Measurements from ENCODE around the gene CLDN2.

The CLDN2 gene

DNA sequence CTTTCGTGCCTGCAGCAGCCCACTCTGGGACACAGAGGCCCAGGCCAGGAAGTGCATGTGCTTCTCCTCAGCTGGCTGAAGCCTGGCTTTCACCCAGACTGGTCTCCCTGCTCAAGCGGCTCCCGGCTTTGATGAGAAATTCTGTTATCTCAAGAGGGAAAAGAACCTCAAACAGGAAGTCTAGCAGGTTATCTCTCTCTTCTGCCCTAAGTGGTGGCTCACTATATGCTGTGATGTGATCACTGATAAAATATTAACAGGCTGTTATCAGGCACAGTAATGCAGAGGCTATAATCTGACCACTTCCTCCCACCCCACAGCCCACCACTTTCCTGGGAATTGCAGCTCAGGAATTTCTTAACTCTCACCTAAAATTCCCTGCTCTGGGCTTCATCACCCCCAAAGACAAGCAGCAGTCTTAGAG, 13.3 kb downstream of the CLDN2 start:
- no peaks in the 10 kb centered on the region; the same call in 1 of the 2 replicates for H3K36me3 ChIP-seq (ENCODE audit: insufficient read depth, low read length)
- no peaks in the 10 kb centered on the region; the same call in 1 of the 2 replicates for H3K4me1 ChIP-seq (ENCODE audit: insufficient read depth, low read length)
- H3K9ac ChIP-seq (ENCODE audit: low read depth, low read length): no peak overlapping the region
- H3K9me3 ChIP-seq (ENCODE audit: control insufficient read depth, insufficient read depth, low read length): no peaks in the 10 kb centered on the region

DNA sequence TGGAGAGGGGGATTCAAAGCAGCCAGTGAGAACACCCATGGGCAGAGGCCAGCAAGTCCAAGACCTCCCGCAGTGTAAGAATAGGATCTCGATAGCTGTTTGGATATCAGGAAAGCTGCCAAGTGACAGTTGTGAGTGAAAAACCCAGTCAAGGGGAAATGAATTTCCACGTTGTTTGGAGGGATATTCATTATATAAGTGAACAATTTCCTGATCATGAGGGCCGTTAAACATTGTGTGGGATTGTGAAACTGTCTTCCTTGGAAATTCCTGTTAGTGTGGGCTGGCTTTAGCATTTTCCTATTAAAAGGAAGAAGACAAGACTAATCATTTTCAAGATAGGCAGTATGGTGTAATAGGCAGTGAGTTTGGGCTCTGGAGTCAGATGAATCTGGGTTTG, 15.0 kb downstream of the CLDN2 start:
- H3K4me1 ChIP-seq (ENCODE audit: insufficient read depth, low read length): no peaks in the 10 kb centered on the region; the same call in 1 of the 2 replicates

DNA sequence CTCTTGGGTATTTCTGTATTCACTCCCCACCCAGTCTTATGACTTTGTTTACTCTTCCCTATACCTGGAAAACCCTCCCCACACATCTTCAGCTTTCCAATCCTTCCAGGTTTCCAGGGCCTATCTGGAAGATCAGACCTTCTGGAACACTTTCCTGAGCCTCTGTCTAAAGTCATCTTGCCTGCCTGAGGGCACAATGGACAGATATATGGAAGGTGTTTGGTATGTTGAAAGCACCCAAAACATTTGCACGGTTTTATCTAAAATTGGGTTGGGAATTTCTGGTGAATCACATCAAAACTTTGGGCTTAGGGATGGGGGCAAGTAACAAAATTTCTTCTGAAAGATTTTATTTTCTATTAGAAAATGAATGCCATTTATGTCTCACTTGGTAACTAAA, 16.0 kb downstream of the CLDN2 start:
- Histone ChIP-seq H3K9ac (ENCODE audit: low read depth, low read length) (no peak overlapping the region), H3K4me1 (ENCODE audit: insufficient read depth, low read length) (no peaks in the 10 kb centered on the region; the same call in 1 of the 2 replicates), H3K9me3 (ENCODE audit: control insufficient read depth, insufficient read depth, low read length) (no peaks in the 10 kb centered on the region; the same call in 1 of the 2 replicates), H3K36me3 (ENCODE audit: insufficient read depth, low read length) (no peaks in the 10 kb centered on the region; the same call in 1 of the 2 replicates)

More for the DNA sequence above, 15.0 kb downstream of the CLDN2 start:
- no peak overlapping the region for H3K9ac ChIP-seq (ENCODE audit: low read depth, low read length)
- no peaks in the 10 kb centered on the region; the same call in 1 of the 2 replicates for H3K36me3 ChIP-seq (ENCODE audit: insufficient read depth, low read length)
- H3K9me3 ChIP-seq (ENCODE audit: control insufficient read depth, insufficient read depth, low read length): no peaks in the 10 kb centered on the region; the same call in 1 of the 2 replicates

GRCh38 chrX:106939566-106939965, 19.4 kb downstream of the CLDN2 start:
- H3K9me3 ChIP-seq (ENCODE audit: control insufficient read depth, insufficient read depth, low read length): no peaks in the 10 kb centered on the region; the same call in 1 of the 2 replicates
- H3K36me3 ChIP-seq (ENCODE audit: insufficient read depth, low read length): peaks cover 10% of the 10 kb centered on the region; the same call in 1 of the 2 replicates
- H3K9ac ChIP-seq (ENCODE audit: low read depth, low read length): no peak overlapping the region
- H3K4me1 ChIP-seq (ENCODE audit: insufficient read depth, low read length): no peaks in the 10 kb centered on the region

DNA sequence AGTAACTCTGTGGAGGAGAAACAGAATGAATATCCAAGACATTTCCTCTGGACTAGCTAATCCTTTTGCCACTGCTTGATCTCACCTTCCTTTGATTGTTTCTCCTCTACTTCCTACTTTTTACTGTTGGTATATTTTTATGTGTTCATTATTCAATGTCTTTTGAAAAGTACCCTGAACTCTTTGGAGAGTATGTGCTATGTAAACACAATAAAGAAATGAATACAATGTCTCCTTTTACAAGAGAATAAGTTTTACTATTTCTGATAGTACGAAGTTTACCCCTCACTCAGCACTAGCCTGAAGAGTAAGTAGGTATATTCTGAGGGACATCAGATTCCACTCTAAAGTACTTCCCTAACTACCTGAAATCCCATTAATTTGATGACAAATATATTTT, 19.9 kb downstream of the CLDN2 start:
- H3K9ac ChIP-seq (ENCODE audit: low read depth, low read length): no peak overlapping the region
- H3K36me3 ChIP-seq (ENCODE audit: insufficient read depth, low read length): peaks cover 10% of the 10 kb centered on the region; the same call in 1 of the 2 replicates
- H3K4me1 ChIP-seq (ENCODE audit: insufficient read depth, low read length): no peaks in the 10 kb centered on the region
- no peaks in the 10 kb centered on the region; the same call in 1 of the 2 replicates for H3K9me3 ChIP-seq (ENCODE audit: control insufficient read depth, insufficient read depth, low read length)

DNA sequence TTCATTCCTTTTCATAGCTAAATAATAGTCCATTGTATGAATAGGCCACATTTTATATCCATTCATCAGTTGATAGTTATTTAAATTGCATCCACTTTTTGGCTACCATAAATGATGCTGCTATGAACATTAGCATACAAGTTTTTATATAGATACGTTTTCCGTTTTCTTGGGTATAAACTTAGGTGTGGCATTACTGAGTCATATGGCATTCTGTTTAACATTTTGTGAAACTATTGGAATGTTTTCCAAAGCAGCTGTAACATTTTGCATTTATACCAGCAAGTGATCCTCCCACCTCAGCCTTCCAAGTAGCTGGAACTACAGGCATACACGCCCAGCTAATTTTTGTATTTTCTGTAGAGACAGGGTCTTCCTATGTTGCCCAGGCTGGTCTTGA, 26.3 kb downstream of the CLDN2 start:
- Histone ChIP-seq H3K36me3 (ENCODE audit: insufficient read depth, low read length) (peaks cover 8% of the 10 kb centered on the region; the same call in 1 of the 2 replicates), H3K9ac (ENCODE audit: low read depth, low read length) (no peak overlapping the region), H3K9me3 (ENCODE audit: control insufficient read depth, insufficient read depth, low read length) (no peaks in the 10 kb centered on the region), H3K4me1 (ENCODE audit: insufficient read depth, low read length) (no peaks in the 10 kb centered on the region)

DNA sequence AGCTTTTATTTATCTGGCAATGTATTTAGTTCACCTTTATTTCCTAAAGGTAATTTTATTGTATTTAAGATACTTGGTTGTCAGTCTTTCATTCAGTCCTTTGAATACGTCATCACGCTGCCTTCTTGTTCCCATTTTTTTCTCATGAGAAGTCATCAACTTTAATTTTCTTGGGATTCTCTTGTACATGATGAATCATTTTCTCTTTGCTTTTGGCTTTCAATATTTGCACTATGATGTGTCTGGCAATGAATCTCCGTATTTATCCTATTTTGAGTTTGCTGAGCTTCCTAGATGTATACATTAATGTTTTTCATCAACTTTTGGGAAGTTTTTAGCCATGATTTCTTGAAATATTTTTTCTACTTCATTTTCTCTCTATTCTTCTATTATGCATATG, 28.4 kb downstream of the CLDN2 start:
- no peaks in the 10 kb centered on the region for H3K9me3 ChIP-seq (ENCODE audit: control insufficient read depth, insufficient read depth, low read length)
- H3K9ac ChIP-seq (ENCODE audit: low read depth, low read length): no peak overlapping the region
- no peaks in the 10 kb centered on the region for H3K4me1 ChIP-seq (ENCODE audit: insufficient read depth, low read length)
- no peaks in the 10 kb centered on the region for H3K36me3 ChIP-seq (ENCODE audit: insufficient read depth, low read length)

GRCh38 chrX:106949366-106949765, 29.2 kb downstream of the CLDN2 start:
- H3K9me3 ChIP-seq (ENCODE audit: control insufficient read depth, insufficient read depth, low read length): no peaks in the 10 kb centered on the region
- no peaks in the 10 kb centered on the region for H3K36me3 ChIP-seq (ENCODE audit: insufficient read depth, low read length)
- H3K4me1 ChIP-seq (ENCODE audit: insufficient read depth, low read length): no peaks in the 10 kb centered on the region
- no peak overlapping the region for H3K9ac ChIP-seq (ENCODE audit: low read depth, low read length)

DNA sequence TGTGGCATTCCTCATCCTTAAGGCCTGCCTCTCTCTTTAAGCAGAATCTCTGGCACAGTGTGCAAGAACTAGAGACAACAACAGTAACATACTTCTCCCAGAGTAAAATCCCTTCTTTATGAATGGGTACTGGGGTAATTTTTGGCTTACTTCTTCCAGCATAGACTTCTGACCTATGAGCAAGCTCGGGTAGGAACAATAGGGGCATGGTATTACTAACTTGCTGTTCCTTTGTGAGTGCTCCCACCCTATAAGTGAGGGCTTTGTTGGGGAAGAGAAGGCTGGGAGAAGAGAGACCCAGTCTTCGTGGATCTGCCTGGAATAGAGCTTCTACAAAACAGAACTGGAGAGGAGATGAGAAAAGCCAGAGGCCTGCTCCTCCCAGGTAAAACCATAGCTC, 30.2 kb downstream of the CLDN2 start:
- Histone ChIP-seq H3K4me1 (ENCODE audit: insufficient read depth, low read length) (no peaks in the 10 kb centered on the region), H3K9me3 (ENCODE audit: control insufficient read depth, insufficient read depth, low read length) (no peaks in the 10 kb centered on the region), H3K9ac (ENCODE audit: low read depth, low read length) (no peak overlapping the region)

DNA sequence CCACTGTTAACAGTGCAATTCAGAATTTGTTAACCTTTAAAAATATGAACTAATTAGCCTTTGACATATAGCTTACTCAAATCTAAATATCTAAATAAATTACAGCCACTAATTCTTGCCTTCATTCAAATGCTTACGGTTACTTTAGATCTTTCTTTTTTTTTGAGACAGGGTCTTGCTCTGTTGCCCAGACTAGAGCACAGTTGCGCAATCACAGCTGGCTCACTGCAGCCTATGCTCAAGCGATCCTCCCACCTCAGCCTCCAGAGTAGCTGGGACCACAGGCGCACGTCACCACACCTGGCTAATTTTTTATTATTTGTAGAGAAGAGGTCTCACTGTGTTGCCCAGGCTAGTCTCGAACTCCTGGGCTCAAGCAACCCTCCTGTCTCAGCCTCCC, 31.0 kb downstream of the CLDN2 start:
- no peaks in the 10 kb centered on the region for H3K36me3 ChIP-seq (ENCODE audit: insufficient read depth, low read length)
- H3K4me1 ChIP-seq (ENCODE audit: insufficient read depth, low read length): no peaks in the 10 kb centered on the region
- H3K9me3 ChIP-seq (ENCODE audit: control insufficient read depth, insufficient read depth, low read length): no peaks in the 10 kb centered on the region

More for the DNA sequence above, 30.2 kb downstream of the CLDN2 start:
- H3K36me3 ChIP-seq (ENCODE audit: insufficient read depth, low read length): no peaks in the 10 kb centered on the region

DNA sequence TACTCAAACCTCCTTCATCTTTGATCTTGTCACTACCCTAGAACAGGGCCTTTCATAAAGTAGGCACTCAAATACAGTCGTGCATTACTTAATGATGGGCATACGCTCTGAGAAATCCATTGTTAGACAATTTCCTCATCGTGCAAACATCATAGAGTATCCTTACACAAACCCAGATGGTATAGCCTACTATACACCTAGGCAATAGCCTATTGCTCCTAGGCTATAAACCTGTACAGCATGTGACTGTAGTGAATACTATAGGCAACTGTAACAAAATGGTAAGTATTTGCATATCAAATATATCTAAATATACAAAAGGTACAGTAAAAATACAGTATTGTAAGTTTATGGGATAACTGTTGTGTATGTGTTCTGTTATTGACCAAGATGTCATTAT, 31.9 kb downstream of the CLDN2 start:
- Histone ChIP-seq H3K9me3 (ENCODE audit: control insufficient read depth, insufficient read depth, low read length) (no peaks in the 10 kb centered on the region), H3K4me1 (ENCODE audit: insufficient read depth, low read length) (no peaks in the 10 kb centered on the region), H3K36me3 (ENCODE audit: insufficient read depth, low read length) (no peaks in the 10 kb centered on the region), H3K9ac (ENCODE audit: low read depth, low read length) (no peak overlapping the region)

More for the DNA sequence above, 31.0 kb downstream of the CLDN2 start:
- H3K9ac ChIP-seq (ENCODE audit: low read depth, low read length): no peak overlapping the region

DNA sequence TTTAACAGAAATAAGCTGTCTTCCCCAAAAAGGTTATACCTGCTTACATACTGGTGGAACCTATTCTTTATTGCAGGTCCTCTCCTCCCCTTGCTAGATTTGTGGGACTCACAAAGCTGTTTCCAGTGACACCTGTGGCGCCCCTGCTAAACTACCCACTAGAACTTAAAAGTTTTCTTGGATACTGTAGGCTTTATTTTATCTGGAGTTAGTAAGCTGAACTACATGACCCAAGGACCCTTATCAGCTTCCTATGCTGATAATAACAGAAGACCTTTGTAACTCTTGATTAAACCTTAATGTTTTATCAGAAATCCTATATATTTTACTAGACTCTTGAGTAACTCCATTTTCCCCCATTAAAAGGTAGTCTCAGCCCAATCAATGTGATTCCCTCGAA, 32.3 kb downstream of the CLDN2 start:
- H3K9me3 ChIP-seq (ENCODE audit: control insufficient read depth, insufficient read depth, low read length): no peaks in the 10 kb centered on the region
- no peaks in the 10 kb centered on the region for H3K36me3 ChIP-seq (ENCODE audit: insufficient read depth, low read length)
- H3K4me1 ChIP-seq (ENCODE audit: insufficient read depth, low read length): no peaks in the 10 kb centered on the region
- H3K9ac ChIP-seq (ENCODE audit: low read depth, low read length): no peak overlapping the region

DNA sequence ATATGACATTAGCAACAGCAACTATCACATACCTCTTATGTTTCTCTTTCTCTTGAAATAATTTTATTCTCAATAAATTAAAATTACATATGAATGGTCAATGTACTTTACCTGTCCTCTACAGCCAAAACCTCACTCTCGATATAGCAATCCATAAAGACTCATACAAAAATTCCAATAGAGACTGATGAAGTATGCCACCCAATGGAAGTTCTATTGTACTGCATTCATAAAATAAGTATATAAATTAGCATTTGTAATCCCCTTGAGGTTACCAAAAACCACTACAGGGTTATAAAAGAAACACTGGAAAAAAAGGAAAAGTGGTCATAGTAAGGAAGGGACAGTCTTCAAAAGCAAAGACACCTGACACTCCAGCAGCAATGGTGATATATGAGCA, 32.8 kb downstream of the CLDN2 start:
- H3K9me3 ChIP-seq (ENCODE audit: control insufficient read depth, insufficient read depth, low read length): no peaks in the 10 kb centered on the region
- H3K9ac ChIP-seq (ENCODE audit: low read depth, low read length): no peak overlapping the region
- no peaks in the 10 kb centered on the region for H3K4me1 ChIP-seq (ENCODE audit: insufficient read depth, low read length)
- H3K36me3 ChIP-seq (ENCODE audit: insufficient read depth, low read length): no peaks in the 10 kb centered on the region

DNA sequence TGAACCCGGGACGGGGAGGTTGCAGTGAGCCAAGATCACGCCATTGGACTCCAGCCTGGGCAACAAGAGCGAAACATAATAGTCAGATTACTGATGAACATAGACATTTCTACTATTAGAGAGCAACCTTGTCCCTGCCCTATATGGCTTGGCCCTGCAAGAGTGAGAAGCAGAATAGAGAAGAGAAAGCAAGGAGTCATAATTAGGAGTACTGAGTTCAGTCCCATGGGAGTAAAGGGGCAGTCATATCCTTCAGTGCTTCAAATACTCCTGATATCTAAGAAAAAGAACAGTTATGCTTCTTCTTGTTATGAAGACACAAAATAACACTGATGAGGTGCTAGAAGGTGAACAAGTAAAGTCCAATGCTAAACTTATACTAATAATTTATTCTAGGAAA, 33.8 kb downstream of the CLDN2 start:
- Histone ChIP-seq H3K9me3 (ENCODE audit: control insufficient read depth, insufficient read depth, low read length) (no peaks in the 10 kb centered on the region), H3K4me1 (ENCODE audit: insufficient read depth, low read length) (no peaks in the 10 kb centered on the region), H3K36me3 (ENCODE audit: insufficient read depth, low read length) (no peaks in the 10 kb centered on the region), H3K9ac (ENCODE audit: low read depth, low read length) (no peak overlapping the region)

GRCh38 chrX:106955004-106955772, 35.0 kb downstream of the CLDN2 start:
- H3K4me1 ChIP-seq (ENCODE audit: insufficient read depth, low read length): peaks cover 2% of the 10 kb centered on the region; the same call in 1 of the 2 replicates
- no peaks in the 10 kb centered on the region for H3K9me3 ChIP-seq (ENCODE audit: control insufficient read depth, insufficient read depth, low read length)
- no peaks in the 10 kb centered on the region for H3K36me3 ChIP-seq (ENCODE audit: insufficient read depth, low read length)
- no peak overlapping the region for H3K9ac ChIP-seq (ENCODE audit: low read depth, low read length)

All from ES-I3 (cell line).